GM23338 (cell line): ENCODE measurements around the gene TMEM74B. TPM values are rescaled to one million over a fixed set of nuclear protein-coding genes. Genes with fewer than 3 reads are reported as not detected.

Experiments
- ATAC-seq: fragments of 200-7000 bp; cut with Tn5 transposase; 3 replicates; pipeline ENCODE4 v1.9.1; 2020
- DNase-seq: peaks from one replicate; pipeline ENCODE4 v3.0.0-alpha.2; 2015; ENCODE audit warnings: low spot score
- H2AFZ ChIP-seq: fragments of 200-600 bp; sonication (generic); 2 replicates; pipeline ENCODE4 v1.8.0; 2016; ENCODE audit warnings: antibody characterized with exemption, mild to moderate bottlenecking, moderate library complexity
- H3F3A ChIP-seq: fragments of 200-600 bp; sonication (generic); replicated peaks from 2 replicates; pipeline ENCODE4 v1.8.0; 2017; ENCODE audit warnings: antibody characterized with exemption, mixed run types, low read depth
- H3K27ac ChIP-seq: fragments of 200-600 bp; sonication (generic); 2 replicates; pipeline ENCODE4 v1.6.1; 2016; ENCODE audit warnings: low read depth
- H3K27me3 ChIP-seq: fragments of 200-600 bp; sonication (generic); 2 replicates; pipeline ENCODE4 v1.8.0; 2016; ENCODE audit warnings: mild to moderate bottlenecking, mixed run types, moderate library complexity; ENCODE audit not compliant: insufficient read depth
- H3K36me3 ChIP-seq: fragments of 200-600 bp; sonication (generic); 2 replicates; pipeline ENCODE4 v1.8.0; 2016; ENCODE audit warnings: mild to moderate bottlenecking; ENCODE audit not compliant: insufficient read depth
- H3K4me1 ChIP-seq: fragments of 200-600 bp; sonication (generic); 2 replicates; pipeline ENCODE4 v1.8.0; 2016; ENCODE audit warnings: mild to moderate bottlenecking, moderate library complexity; ENCODE audit not compliant: insufficient read depth
- H3K4me2 ChIP-seq: fragments of 200-600 bp; sonication (generic); 2 replicates; pipeline ENCODE4 v1.7.1; 2017; ENCODE audit warnings: mixed run types
- H3K4me3 ChIP-seq: fragments of 200-600 bp; sonication (generic); 2 replicates; pipeline ENCODE4 v1.6.1; 2016; ENCODE audit warnings: mixed run types
- H3K79me2 ChIP-seq: fragments of 200-600 bp; sonication (generic); replicated peaks from 2 replicates; pipeline ENCODE4 v1.8.0; 2017; ENCODE audit warnings: mild to moderate bottlenecking; ENCODE audit not compliant: insufficient read depth
- H3K9me2 ChIP-seq: fragments of 200-600 bp; sonication (generic); 2 replicates; pipeline ENCODE4 v1.8.0; 2017; ENCODE audit not compliant: insufficient read depth
- H4K20me1 ChIP-seq: fragments of 200-600 bp; sonication (generic); replicated peaks from 2 replicates; pipeline ENCODE4 v1.8.0; 2017; ENCODE audit warnings: mild to moderate bottlenecking; ENCODE audit not compliant: insufficient read depth
- H3K27ac Mint-ChIP-seq: 2 replicates; pipeline ENCODE4 v1.8.0; 2020; ENCODE audit warnings: inconsistent platforms, mild to moderate bottlenecking, moderate library complexity, mixed read lengths
- H3K27me3 Mint-ChIP-seq: 3 replicates; pipeline ENCODE4 v1.8.0; 2022; ENCODE audit warnings: low read depth, mild to moderate bottlenecking, moderate library complexity, mixed read lengths, inconsistent platforms; ENCODE audit not compliant: insufficient read depth, poor library complexity
- H3K36me3 Mint-ChIP-seq: 3 replicates; pipeline ENCODE4 v1.8.0; 2021; ENCODE audit warnings: low read depth, mild to moderate bottlenecking, inconsistent platforms, moderate library complexity, mixed read lengths
- H3K4me1 Mint-ChIP-seq: 3 replicates; pipeline ENCODE4 v1.8.0; 2020; ENCODE audit warnings: mild to moderate bottlenecking, inconsistent platforms, mixed read lengths
- H3K4me3 Mint-ChIP-seq: 3 replicates; pipeline ENCODE4 v1.8.0; 2021; ENCODE audit warnings: moderate library complexity, mild to moderate bottlenecking, inconsistent platforms, mixed read lengths
- H3K9me3 Mint-ChIP-seq: 3 replicates; pipeline ENCODE4 v1.8.0; 2020; ENCODE audit warnings: moderate library complexity, mild to moderate bottlenecking, inconsistent platforms, mixed read lengths
- CREB1 ChIP-seq: fragments of 250-450 bp; sonication (Bioruptor Pico); IDR thresholded peaks from 2 replicates; pipeline ENCODE4 v1.5.0; 2020; ENCODE audit warnings: low read depth, mild to moderate bottlenecking, moderate library complexity
- EZH2 ChIP-seq: fragments of 200-600 bp; sonication (generic); IDR thresholded peaks from one replicate; pipeline ENCODE4 v1.8.0; 2017; ENCODE audit warnings: antibody characterized with exemption, mild to moderate bottlenecking, low read depth; ENCODE audit not compliant: unreplicated experiment
- EZH2phosphoT487 ChIP-seq: fragments of 200-600 bp; sonication (generic); IDR thresholded peaks from one replicate; pipeline ENCODE4 v1.8.1; 2018; ENCODE audit warnings: antibody characterized with exemption; ENCODE audit not compliant: unreplicated experiment
- JUNB ChIP-seq: IDR thresholded peaks from one replicate; pipeline ENCODE4 v1.6.1; 2016; ENCODE audit warnings: antibody characterized with exemption; ENCODE audit not compliant: unreplicated experiment
- NANOG ChIP-seq: IDR thresholded peaks from 2 replicates; pipeline ENCODE4 v1.6.1; 2016; ENCODE audit warnings: antibody characterized with exemption, borderline replicate concordance
- POLR2AphosphoS5 ChIP-seq: IDR thresholded peaks from 2 replicates; pipeline ENCODE4 v1.6.1; 2016; ENCODE audit warnings: antibody characterized with exemption, low read depth
- STAT1 ChIP-seq: IDR thresholded peaks from one replicate; pipeline ENCODE4 v1.6.1; 2016; ENCODE audit warnings: antibody characterized with exemption; ENCODE audit not compliant: unreplicated experiment
- ZNF114 ChIP-seq: fragments of 250-450 bp; sonication (Bioruptor Pico); IDR thresholded peaks from 2 replicates; pipeline ENCODE4 v1.5.0; 2020; ENCODE audit warnings: mild to moderate bottlenecking, moderate library complexity
- polyA plus RNA-seq: library from polyadenylated mRNA; unstranded; fragments of >200 nt; fragmentation: Nextera tagmentation; extraction: Ambion mirVana; gene quantifications from 2 replicates; pipeline ENCODE4 v1.2.1, GENCODE V29; 2016
- total RNA-seq: library from RNA; depleted of rRNA; stranded (reverse); fragments of >200 nt; shearing (Covaris generic); gene quantifications from 2 replicates; pipeline ENCODE4 v1.2.3, GENCODE V29; 2014
- TF ChIP-seq, protein P1 (sequence below): fragments of 250-450 bp; sonication (Bioruptor Pico); IDR thresholded peaks from 2 replicates; pipeline ENCODE4 v1.5.0; 2020; ENCODE audit warnings: mild to moderate bottlenecking, moderate library complexity
- TF ChIP-seq, protein P2 (sequence below): IDR thresholded peaks from one replicate; pipeline ENCODE4 v1.6.1; 2018; ENCODE audit warnings: antibody characterized with exemption; ENCODE audit not compliant: unreplicated experiment
- TF ChIP-seq, protein P3 (sequence below): IDR thresholded peaks from 2 replicates; pipeline ENCODE4 v1.6.1; 2016; ENCODE audit warnings: antibody characterized with exemption
- TF ChIP-seq, protein P4 (sequence below), 2 experiments: fragments of 200-600 bp in 1 of 2; sonication (generic) in 1 of 2; conservative IDR thresholded peaks; 2 replicates each; pipeline versions ENCODE4 v1.5.1 to v1.6.1; 2016 to 2017; ENCODE audit warnings: antibody characterized with exemption in 2 of 2, low read depth in 2 of 2, mild to moderate bottlenecking in 2 of 2, moderate library complexity in 1 of 2

Gene TMEM74B
- total and polyA plus RNA-seq, 2 experiments from 2014 or later, result 1.0 to 4.8 TPM

DNA sequence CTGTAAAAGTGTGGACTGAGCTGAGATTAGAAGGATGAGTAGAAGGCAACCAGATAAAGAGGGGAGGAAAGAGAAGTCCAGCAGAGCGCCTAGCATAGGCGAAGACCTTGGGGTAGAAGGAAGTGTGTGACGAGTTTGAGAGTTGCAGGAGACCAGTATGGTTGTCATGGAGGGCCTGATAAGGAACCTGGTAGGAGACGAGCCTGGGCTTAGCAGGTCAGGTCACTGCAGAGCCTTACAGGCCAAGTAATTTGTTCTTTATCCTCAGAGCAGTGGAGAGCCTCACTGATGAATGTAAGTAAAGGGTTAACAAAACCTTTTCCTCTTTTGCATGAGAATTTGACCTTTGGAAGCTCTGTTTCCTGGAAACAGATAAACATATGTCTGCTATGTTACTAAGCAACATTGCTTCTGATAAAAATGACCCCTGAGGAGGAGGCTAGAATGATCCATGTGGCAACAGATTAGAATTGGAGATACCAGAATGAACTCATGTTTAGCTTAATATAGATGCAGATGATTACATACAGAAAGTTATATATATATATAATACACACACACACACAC, 2.9 kb upstream of the TMEM74B start (continued):
- TF ChIP-seq, protein P1, sequence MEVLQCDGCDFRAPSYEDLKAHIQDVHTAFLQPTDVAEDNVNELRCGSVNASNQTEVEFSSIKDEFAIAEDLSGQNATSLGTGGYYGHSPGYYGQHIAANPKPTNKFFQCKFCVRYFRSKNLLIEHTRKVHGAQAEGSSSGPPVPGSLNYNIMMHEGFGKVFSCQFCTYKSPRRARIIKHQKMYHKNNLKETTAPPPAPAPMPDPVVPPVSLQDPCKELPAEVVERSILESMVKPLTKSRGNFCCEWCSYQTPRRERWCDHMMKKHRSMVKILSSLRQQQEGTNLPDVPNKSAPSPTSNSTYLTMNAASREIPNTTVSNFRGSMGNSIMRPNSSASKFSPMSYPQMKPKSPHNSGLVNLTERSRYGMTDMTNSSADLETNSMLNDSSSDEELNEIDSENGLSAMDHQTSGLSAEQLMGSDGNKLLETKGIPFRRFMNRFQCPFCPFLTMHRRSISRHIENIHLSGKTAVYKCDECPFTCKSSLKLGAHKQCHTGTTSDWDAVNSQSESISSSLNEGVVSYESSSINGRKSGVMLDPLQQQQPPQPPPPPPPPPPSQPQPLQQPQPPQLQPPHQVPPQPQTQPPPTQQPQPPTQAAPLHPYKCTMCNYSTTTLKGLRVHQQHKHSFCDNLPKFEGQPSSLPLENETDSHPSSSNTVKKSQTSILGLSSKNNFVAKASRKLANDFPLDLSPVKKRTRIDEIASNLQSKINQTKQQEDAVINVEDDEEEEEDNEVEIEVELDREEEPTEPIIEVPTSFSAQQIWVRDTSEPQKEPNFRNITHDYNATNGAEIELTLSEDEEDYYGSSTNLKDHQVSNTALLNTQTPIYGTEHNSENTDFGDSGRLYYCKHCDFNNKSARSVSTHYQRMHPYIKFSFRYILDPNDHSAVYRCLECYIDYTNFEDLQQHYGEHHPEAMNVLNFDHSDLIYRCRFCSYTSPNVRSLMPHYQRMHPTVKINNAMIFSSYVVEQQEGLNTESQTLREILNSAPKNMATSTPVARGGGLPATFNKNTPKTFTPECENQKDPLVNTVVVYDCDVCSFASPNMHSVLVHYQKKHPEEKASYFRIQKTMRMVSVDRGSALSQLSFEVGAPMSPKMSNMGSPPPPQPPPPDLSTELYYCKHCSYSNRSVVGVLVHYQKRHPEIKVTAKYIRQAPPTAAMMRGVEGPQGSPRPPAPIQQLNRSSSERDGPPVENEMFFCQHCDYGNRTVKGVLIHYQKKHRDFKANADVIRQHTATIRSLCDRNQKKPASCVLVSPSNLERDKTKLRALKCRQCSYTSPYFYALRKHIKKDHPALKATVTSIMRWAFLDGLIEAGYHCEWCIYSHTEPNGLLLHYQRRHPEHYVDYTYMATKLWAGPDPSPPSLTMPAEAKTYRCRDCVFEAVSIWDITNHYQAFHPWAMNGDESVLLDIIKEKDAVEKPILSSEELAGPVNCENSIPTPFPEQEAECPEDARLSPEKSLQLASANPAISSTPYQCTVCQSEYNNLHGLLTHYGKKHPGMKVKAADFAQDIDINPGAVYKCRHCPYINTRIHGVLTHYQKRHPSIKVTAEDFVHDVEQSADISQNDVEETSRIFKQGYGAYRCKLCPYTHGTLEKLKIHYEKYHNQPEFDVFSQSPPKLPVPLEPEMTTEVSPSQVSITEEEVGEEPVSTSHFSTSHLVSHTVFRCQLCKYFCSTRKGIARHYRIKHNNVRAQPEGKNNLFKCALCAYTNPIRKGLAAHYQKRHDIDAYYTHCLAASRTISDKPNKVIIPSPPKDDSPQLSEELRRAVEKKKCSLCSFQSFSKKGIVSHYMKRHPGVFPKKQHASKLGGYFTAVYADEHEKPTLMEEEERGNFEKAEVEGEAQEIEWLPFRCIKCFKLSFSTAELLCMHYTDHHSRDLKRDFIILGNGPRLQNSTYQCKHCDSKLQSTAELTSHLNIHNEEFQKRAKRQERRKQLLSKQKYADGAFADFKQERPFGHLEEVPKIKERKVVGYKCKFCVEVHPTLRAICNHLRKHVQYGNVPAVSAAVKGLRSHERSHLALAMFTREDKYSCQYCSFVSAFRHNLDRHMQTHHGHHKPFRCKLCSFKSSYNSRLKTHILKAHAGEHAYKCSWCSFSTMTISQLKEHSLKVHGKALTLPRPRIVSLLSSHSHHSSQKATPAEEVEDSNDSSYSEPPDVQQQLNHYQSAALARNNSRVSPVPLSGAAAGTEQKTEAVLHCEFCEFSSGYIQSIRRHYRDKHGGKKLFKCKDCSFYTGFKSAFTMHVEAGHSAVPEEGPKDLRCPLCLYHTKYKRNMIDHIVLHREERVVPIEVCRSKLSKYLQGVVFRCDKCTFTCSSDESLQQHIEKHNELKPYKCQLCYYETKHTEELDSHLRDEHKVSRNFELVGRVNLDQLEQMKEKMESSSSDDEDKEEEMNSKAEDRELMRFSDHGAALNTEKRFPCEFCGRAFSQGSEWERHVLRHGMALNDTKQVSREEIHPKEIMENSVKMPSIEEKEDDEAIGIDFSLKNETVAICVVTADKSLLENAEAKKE (CRISPR knock-in tag), result no peak
- TF ChIP-seq POLR2AphosphoS5 (no peak), CREB1 (CRISPR knock-in tag) (no peak), NANOG (no peak), JUNB (no peak)

DNA sequence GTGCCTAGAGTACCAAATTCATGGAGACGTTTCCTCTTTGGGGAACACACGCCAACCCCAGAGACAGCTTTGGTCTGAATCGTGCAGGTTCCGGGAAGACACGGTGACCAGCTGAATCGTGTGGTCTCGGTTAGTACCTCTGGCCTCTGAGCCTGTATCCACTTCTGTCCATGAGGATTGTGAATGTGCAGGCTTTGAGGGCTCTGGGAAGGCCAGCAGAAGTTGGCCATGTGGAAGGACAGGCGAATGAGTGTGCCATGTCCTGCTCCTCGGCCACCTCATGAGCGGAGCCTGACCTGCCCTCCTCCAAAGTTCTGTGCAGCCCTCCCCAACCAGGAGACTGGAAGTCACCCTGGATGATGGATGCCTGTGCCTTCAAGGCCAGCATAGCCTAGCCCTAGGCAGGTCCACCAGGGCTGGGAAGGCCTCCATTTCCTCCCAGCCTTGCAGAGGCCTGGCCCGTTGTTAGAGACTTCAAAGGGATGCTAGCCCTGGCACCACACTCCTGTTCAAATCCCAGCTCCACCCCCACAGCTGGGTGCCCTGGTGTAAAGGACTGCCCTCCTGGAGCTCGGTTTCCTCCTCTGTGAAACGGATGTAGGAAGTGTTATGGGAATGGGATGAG, 1.7 kb upstream of the TMEM74B start:
- no peak; the same call in 2 of the 3 replicates for ATAC-seq
- H3K4me3 Mint-ChIP-seq, result peak overlapping the region; percentile 60
- TF ChIP-seq ZNF114 (CRISPR knock-in tag) (no peak), EZH2 (no peak), EZH2phosphoT487 (no peak), NANOG (no peak), STAT1 (no peak)
- TF ChIP-seq, protein P2, sequence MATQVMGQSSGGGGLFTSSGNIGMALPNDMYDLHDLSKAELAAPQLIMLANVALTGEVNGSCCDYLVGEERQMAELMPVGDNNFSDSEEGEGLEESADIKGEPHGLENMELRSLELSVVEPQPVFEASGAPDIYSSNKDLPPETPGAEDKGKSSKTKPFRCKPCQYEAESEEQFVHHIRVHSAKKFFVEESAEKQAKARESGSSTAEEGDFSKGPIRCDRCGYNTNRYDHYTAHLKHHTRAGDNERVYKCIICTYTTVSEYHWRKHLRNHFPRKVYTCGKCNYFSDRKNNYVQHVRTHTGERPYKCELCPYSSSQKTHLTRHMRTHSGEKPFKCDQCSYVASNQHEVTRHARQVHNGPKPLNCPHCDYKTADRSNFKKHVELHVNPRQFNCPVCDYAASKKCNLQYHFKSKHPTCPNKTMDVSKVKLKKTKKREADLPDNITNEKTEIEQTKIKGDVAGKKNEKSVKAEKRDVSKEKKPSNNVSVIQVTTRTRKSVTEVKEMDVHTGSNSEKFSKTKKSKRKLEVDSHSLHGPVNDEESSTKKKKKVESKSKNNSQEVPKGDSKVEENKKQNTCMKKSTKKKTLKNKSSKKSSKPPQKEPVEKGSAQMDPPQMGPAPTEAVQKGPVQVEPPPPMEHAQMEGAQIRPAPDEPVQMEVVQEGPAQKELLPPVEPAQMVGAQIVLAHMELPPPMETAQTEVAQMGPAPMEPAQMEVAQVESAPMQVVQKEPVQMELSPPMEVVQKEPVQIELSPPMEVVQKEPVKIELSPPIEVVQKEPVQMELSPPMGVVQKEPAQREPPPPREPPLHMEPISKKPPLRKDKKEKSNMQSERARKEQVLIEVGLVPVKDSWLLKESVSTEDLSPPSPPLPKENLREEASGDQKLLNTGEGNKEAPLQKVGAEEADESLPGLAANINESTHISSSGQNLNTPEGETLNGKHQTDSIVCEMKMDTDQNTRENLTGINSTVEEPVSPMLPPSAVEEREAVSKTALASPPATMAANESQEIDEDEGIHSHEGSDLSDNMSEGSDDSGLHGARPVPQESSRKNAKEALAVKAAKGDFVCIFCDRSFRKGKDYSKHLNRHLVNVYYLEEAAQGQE, result no peak
- TF ChIP-seq, protein P3, sequence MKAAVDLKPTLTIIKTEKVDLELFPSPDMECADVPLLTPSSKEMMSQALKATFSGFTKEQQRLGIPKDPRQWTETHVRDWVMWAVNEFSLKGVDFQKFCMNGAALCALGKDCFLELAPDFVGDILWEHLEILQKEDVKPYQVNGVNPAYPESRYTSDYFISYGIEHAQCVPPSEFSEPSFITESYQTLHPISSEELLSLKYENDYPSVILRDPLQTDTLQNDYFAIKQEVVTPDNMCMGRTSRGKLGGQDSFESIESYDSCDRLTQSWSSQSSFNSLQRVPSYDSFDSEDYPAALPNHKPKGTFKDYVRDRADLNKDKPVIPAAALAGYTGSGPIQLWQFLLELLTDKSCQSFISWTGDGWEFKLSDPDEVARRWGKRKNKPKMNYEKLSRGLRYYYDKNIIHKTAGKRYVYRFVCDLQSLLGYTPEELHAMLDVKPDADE, result no peak
- TF ChIP-seq, protein P4, sequence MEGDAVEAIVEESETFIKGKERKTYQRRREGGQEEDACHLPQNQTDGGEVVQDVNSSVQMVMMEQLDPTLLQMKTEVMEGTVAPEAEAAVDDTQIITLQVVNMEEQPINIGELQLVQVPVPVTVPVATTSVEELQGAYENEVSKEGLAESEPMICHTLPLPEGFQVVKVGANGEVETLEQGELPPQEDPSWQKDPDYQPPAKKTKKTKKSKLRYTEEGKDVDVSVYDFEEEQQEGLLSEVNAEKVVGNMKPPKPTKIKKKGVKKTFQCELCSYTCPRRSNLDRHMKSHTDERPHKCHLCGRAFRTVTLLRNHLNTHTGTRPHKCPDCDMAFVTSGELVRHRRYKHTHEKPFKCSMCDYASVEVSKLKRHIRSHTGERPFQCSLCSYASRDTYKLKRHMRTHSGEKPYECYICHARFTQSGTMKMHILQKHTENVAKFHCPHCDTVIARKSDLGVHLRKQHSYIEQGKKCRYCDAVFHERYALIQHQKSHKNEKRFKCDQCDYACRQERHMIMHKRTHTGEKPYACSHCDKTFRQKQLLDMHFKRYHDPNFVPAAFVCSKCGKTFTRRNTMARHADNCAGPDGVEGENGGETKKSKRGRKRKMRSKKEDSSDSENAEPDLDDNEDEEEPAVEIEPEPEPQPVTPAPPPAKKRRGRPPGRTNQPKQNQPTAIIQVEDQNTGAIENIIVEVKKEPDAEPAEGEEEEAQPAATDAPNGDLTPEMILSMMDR (conservative IDR thresholded peaks at IDR 0.05; ENCODE audit: low read depth in 2 of 2), result no peak

More for the DNA sequence above, 1.7 kb upstream of the TMEM74B start:
- peaks cover 5% of the 10 kb centered on the region; the same call in 1 of the 3 replicates for H3K9me3 Mint-ChIP-seq
- peak overlapping the region; percentile 83; the same call in 1 of the 2 replicates for H2AFZ ChIP-seq
- no peak overlapping the region for H3K27ac ChIP-seq
- no peaks in the 10 kb centered on the region for H3K79me2 ChIP-seq
- H3K27me3 ChIP-seq, result peaks cover 42% of the 10 kb centered on the region
- DNase-seq, result no peak
- H3K4me3 ChIP-seq, result peak overlapping the region; percentile 64; the same call in 1 of the 2 replicates
- H3F3A ChIP-seq, result 0 out of 2 replicates have a peak, but pooled peaks cover 5% of the 10 kb centered on the region
- H3K4me1 ChIP-seq, result peaks cover 28% of the 10 kb centered on the region
- peak overlapping the region; percentile 73 for H3K4me2 ChIP-seq
- peaks cover 32% of the 10 kb centered on the region for H3K4me1 Mint-ChIP-seq
- H3K36me3 ChIP-seq, result no peaks in the 10 kb centered on the region
- H3K27me3 Mint-ChIP-seq, result peaks cover 27% of the 10 kb centered on the region
- peaks cover under 1% of the 10 kb centered on the region; the same call in 1 of the 3 replicates for H3K36me3 Mint-ChIP-seq
- no peaks in the 10 kb centered on the region for H3K9me2 ChIP-seq
- H3K27ac Mint-ChIP-seq, result no peak overlapping the region
- H4K20me1 ChIP-seq, result no peaks in the 10 kb centered on the region; the same call in 1 of the 2 replicates
